GM19468 (cell line): Measurements from ENCODE around the gene HLA-C.
"Not testable (repeated sequence)": the region's sequence is repeated elsewhere in the genome, so short reads cannot be mapped to it uniquely, and the experiment has no call there.

Experiments used
- ATAC-seq: cut with Tn5 transposase; IDR thresholded peaks from one replicate; pipeline ENCODE4 v1.9.1; 2021; ENCODE audit warnings: mild to moderate bottlenecking, moderate library complexity, moderate number of reproducible peaks; ENCODE audit not compliant: unreplicated experiment; ENCODE audit errors: extremely low read depth

HLA-C gene

GRCh38 chr6:31272436-31272835 is 544 bp upstream of the HLA-C start:
- no peak for ATAC-seq

- no peak for ATAC-seq
Observed at GRCh38 chr6:31270788-31271640, 878 bp downstream of the HLA-C start.

- no peak for ATAC-seq
Observed at GRCh38 chr6:31268836-31269235, 3.1 kb downstream of the HLA-C start.

- no peak for ATAC-seq
Observed at GRCh38 chr6:31268369-31268765, 3.5 kb downstream of the HLA-C start.

- ATAC-seq, result no peak
Observed at GRCh38 chr6:31267651-31268368, 4.1 kb downstream of the HLA-C start.

- ATAC-seq, result no peak
Observed at GRCh38 chr6:31266567-31267360, 5.1 kb downstream of the HLA-C start.

GRCh38 chr6:31265926-31266325 is 6.0 kb downstream of the HLA-C start:
- ATAC-seq, result no peak

GRCh38 chr6:31263346-31263933 is 8.5 kb downstream of the HLA-C start:
- ATAC-seq, result not testable (repeated sequence)

GRCh38 chr6:31259995-31260394 is 11.9 kb downstream of the HLA-C start:
- not testable (repeated sequence) for ATAC-seq

GRCh38 chr6:31252625-31253024 is 19.3 kb downstream of the HLA-C start:
- no peak for ATAC-seq

- no peak for ATAC-seq
Observed at GRCh38 chr6:31251261-31251660, 20.6 kb downstream of the HLA-C start.

GRCh38 chr6:31249184-31249583 is 22.7 kb downstream of the HLA-C start:
- ATAC-seq, result no peak

- ATAC-seq, result no peak
Observed at GRCh38 chr6:31247813-31248212, 24.1 kb downstream of the HLA-C start.

- no peak for ATAC-seq
Observed at GRCh38 chr6:31246051-31246521, 25.8 kb downstream of the HLA-C start.

GRCh38 chr6:31243508-31243907 is 28.4 kb downstream of the HLA-C start:
- ATAC-seq, result no peak

GRCh38 chr6:31239854-31240253 is 32.0 kb downstream of the HLA-C start:
- ATAC-seq, result no peak

- ATAC-seq, result not testable (repeated sequence)
Observed at GRCh38 chr6:31234101-31234500, 37.8 kb downstream of the HLA-C start.

- ATAC-seq, result no peak
Observed at GRCh38 chr6:31228476-31228875, 43.4 kb downstream of the HLA-C start.

- no peak for ATAC-seq
Observed at GRCh38 chr6:31227143-31227542, 44.7 kb downstream of the HLA-C start.

GRCh38 chr6:31225735-31226134 is 46.2 kb downstream of the HLA-C start:
- ATAC-seq, result no peak
